Neuronal stem cell (in vitro differentiated cells): ENCODE data around the gene MAP2K7.

Experiments
- DNase-seq: peaks from one replicate; pipeline ENCODE4 v3.0.0-alpha.2; 2013; ENCODE audit warnings: low spot score
- H2AFZ ChIP-seq: one replicate; pipeline ENCODE4 v1.6.1; 2013; ENCODE audit warnings: mild to moderate bottlenecking, low read length, inconsistent platforms
- H2AK5ac ChIP-seq: 2 replicates; pipeline ENCODE4 v1.6.1; 2013; ENCODE audit warnings: low read depth, mild to moderate bottlenecking, inconsistent platforms, low read length, moderate library complexity, mixed read lengths
- H2BK120ac ChIP-seq: 2 replicates; pipeline ENCODE4 v1.6.1; 2013; ENCODE audit warnings: low read depth, mild to moderate bottlenecking, inconsistent platforms, low read length, moderate library complexity, mixed read lengths
- H2BK12ac ChIP-seq: one replicate; pipeline ENCODE4 v1.6.1; 2013; ENCODE audit warnings: low read length, inconsistent platforms
- H2BK15ac ChIP-seq: 2 replicates; pipeline ENCODE4 v1.6.1; 2013; ENCODE audit warnings: mild to moderate bottlenecking, low read length, inconsistent platforms, mixed read lengths
- H2BK5ac ChIP-seq: one replicate; pipeline ENCODE4 v1.6.1; 2013; ENCODE audit warnings: inconsistent platforms, mild to moderate bottlenecking, low read length, moderate library complexity
- H3K14ac ChIP-seq: one replicate; pipeline ENCODE4 v1.6.1; 2013; ENCODE audit warnings: low read length, inconsistent platforms
- H3K18ac ChIP-seq: 2 replicates; pipeline ENCODE4 v1.6.1; 2013; ENCODE audit warnings: low read length, inconsistent platforms
- H3K23ac ChIP-seq: 2 replicates; pipeline ENCODE4 v1.6.1; 2013; ENCODE audit warnings: low read depth, mild to moderate bottlenecking, mixed read lengths, low read length, inconsistent platforms; ENCODE audit not compliant: poor library complexity
- H3K27ac ChIP-seq: replicated peaks from 3 replicates; pipeline ENCODE4 v1.5.1; 2013; ENCODE audit warnings: low read length, inconsistent platforms
- H3K27me3 ChIP-seq, 3 experiments: 2 replicates each; pipeline ENCODE4 v1.6.1; 2013; ENCODE audit warnings: low read length in 3 of 3, mild to moderate bottlenecking in 2 of 3, inconsistent platforms in 1 of 3, low read depth in 1 of 3, mixed read lengths in 1 of 3, moderate library complexity in 1 of 3; ENCODE audit not compliant: control insufficient read depth in 3 of 3, insufficient read depth in 3 of 3
- H3K36me3 ChIP-seq, 2 donors: replicated peaks in 1 of 2; 2 replicates each; pipeline ENCODE4 v1.6.1; 2013; ENCODE audit warnings: low read length in 2 of 2; ENCODE audit not compliant: control insufficient read depth in 2 of 2, insufficient read depth in 2 of 2
- H3K4ac ChIP-seq: 2 replicates; pipeline ENCODE4 v1.6.1; 2013; ENCODE audit warnings: inconsistent platforms, mild to moderate bottlenecking, low read length, moderate library complexity
- H3K4me1 ChIP-seq, 2 donors: 1 replicate in 1 of 2; 2 replicates in 1 of 2; pipeline ENCODE4 v1.6.1; 2013; ENCODE audit warnings: low read length in 2 of 2, low read depth in 1 of 2; ENCODE audit not compliant: control insufficient read depth in 2 of 2, insufficient read depth in 1 of 2
- H3K4me2 ChIP-seq: one replicate; pipeline ENCODE4 v1.6.1; 2013; ENCODE audit warnings: mild to moderate bottlenecking, low read length, inconsistent platforms; ENCODE audit not compliant: insufficient read depth, poor library complexity, severe bottlenecking
- H3K4me3 ChIP-seq, 2 donors: 2 replicates each; pipeline ENCODE4 v1.5.1; 2013; ENCODE audit warnings: low read length in 2 of 2, mild to moderate bottlenecking in 2 of 2, inconsistent platforms in 1 of 2, moderate library complexity in 1 of 2
- H3K79me1 ChIP-seq: one replicate; pipeline ENCODE4 v1.6.1; 2013; ENCODE audit warnings: low read depth, mild to moderate bottlenecking, inconsistent platforms, low read length, moderate library complexity
- H3K9ac ChIP-seq: one replicate; pipeline ENCODE4 v1.6.1; 2013; ENCODE audit warnings: mild to moderate bottlenecking, low read depth, low read length, inconsistent platforms; ENCODE audit not compliant: poor library complexity
- H3K9me3 ChIP-seq, 2 donors: replicated peaks in 1 of 2; 2 replicates each; pipeline versions ENCODE3 to v1.6.1; 2013; ENCODE audit warnings: low read length in 2 of 2, mild to moderate bottlenecking in 2 of 2, inconsistent platforms in 1 of 2, low read depth in 1 of 2, mixed read lengths in 1 of 2, moderate library complexity in 1 of 2; ENCODE audit not compliant: control insufficient read depth in 2 of 2, insufficient read depth in 1 of 2
- H4K8ac ChIP-seq: one replicate; pipeline ENCODE4 v1.6.1; 2013; ENCODE audit warnings: low read depth, mild to moderate bottlenecking, inconsistent platforms, low read length, moderate library complexity
- H4K91ac ChIP-seq: one replicate; pipeline ENCODE4 v1.6.1; 2013; ENCODE audit warnings: low read length, low read depth, mild to moderate bottlenecking, inconsistent platforms; ENCODE audit not compliant: poor library complexity
- WGBS, 2 donors: extraction: QIAGEN DNeasy Blood & Tissue Kit; methylation state at CpG; one replicate each; pipeline ENCODE4 v1.1.7; 2013; ENCODE audit warnings: missing lambda C conversion rate in 2 of 2, mixed read lengths in 1 of 2; ENCODE audit not compliant: insufficient read length in 2 of 2, insufficient replicate concordance in 1 of 2; ENCODE audit errors: extremely low coverage in 2 of 2; 5-methylcytosine and 5-hydroxymethylcytosine counted together

MAP2K7 gene

DNA sequence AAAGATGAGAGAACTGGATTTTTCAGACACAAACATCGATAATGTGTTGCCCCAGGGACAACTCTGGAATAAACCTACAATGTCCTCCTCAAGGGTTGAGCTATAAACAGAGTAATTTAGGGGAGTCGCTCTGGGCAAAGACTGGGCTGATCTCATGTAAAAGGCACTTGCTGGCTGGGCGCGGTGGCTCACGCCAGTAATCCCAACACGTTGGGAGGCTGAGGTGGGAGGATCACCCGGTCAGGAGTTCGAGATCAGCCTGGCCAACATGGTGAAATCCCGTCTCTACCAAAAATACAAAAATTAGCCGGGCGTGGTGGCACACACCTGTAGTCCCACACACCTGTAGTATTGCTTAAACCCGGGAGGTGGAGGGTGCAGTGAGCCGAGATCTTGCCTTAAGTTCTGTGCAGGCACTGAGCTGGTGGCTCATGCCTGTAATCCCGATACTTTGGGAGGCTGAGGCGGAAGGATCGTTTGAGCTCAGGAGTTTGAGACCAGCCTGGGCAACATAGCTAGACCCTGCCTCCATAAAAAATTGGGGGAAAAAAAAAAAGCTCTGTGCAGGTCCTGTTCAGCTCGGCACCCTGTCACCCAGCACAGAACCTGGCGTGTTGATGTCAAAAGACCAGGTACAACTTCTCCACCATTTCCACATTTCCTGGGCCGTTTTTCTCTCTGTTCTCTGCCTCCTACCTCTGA is 38.4 kb downstream of the MAP2K7 start:
- Histone ChIP-seq H2BK5ac (no peak overlapping the region), H4K8ac (no peak overlapping the region), H3K9ac (no peak overlapping the region), H3K14ac (no peak overlapping the region), H3K23ac (no peak overlapping the region), H3K4ac (no peak overlapping the region), H3K79me1 (peaks cover 9% of the 10 kb centered on the region), H2AK5ac (no peak overlapping the region), H3K27me3 (no peaks in the 10 kb centered on the region), H3K4me1 (peaks cover 0 to 3% of the 10 kb centered on the region in 2 donors), H3K4me2 (no peak overlapping the region), H2BK12ac (no peak overlapping the region), H2AFZ (no peak overlapping the region), H4K91ac (no peak overlapping the region), H3K9me3 (no peaks in the 10 kb centered on the region), H3K4me3 (peak overlapping the region in 1 of 2 donors; percentile 92), H3K18ac (no peak overlapping the region), H3K36me3 (peaks cover 22 to 50% of the 10 kb centered on the region in 2 donors), H2BK15ac (no peak overlapping the region), H3K27ac (no peak overlapping the region), H2BK120ac (no peak overlapping the region)
- DNase-seq = no peak
- no CpG with 5 or more reads among the region's 19 CpGs for WGBS, 2 donors

DNA sequence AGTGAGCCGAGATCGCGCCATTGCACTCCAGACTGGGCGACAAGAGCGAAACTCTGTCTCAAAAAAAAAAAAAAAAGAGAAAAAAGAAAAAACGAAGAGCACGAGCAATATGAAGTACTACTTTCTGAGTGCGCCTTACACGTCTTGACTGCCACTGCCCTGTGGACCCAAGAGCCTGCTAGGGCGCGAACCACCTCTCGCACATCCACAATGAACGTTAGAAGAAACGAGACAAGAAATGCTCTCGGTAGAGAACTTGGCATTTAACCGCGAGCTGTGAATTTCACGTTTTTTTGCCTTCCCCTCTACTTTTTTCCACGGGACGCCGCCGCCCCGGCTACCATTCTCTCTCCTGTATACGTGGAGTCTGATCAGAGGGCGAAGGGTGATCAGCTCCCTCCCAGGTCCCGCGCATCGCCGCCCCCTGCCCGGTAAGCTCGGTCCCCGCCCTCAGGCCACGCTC is 39.3 kb downstream of the MAP2K7 start:
- H3K4ac ChIP-seq = peak overlapping the region; percentile 84
- H2AK5ac ChIP-seq = peak overlapping the region; percentile 97
- no peak for DNase-seq
- H3K4me3 ChIP-seq = peak overlapping the region; percentile 92 to 93
- peak overlapping the region; percentile 60 for H2BK5ac ChIP-seq
- H2BK15ac ChIP-seq = peak overlapping the region; percentile 83
- H3K23ac ChIP-seq = peak overlapping the region; percentile 73
- H3K18ac ChIP-seq = peak overlapping the region; percentile 95
- no peaks in the 10 kb centered on the region for H3K27me3 ChIP-seq
- peak overlapping the region; percentile 93 for H2AFZ ChIP-seq
- no peaks in the 10 kb centered on the region for H3K9me3 ChIP-seq
- peak overlapping the region; percentile 52 for H4K8ac ChIP-seq
- no peak overlapping the region for H4K91ac ChIP-seq
- H3K36me3 ChIP-seq = peaks cover 18 to 42% of the 10 kb centered on the region in 2 donors
- peaks cover 0 to 3% of the 10 kb centered on the region in 2 donors for H3K4me1 ChIP-seq
- H3K79me1 ChIP-seq = peaks cover 7% of the 10 kb centered on the region
- no peak overlapping the region for H2BK12ac ChIP-seq
- WGBS, 2 donors = no CpG with 5 or more reads among the region's 33 CpGs
- H3K27ac ChIP-seq = peak overlapping the region; percentile 80
- peak overlapping the region; percentile 87 for H3K9ac ChIP-seq
- H3K4me2 ChIP-seq = peak overlapping the region; percentile 93
- no peak overlapping the region for H2BK120ac ChIP-seq
- H3K14ac ChIP-seq = no peak overlapping the region

DNA sequence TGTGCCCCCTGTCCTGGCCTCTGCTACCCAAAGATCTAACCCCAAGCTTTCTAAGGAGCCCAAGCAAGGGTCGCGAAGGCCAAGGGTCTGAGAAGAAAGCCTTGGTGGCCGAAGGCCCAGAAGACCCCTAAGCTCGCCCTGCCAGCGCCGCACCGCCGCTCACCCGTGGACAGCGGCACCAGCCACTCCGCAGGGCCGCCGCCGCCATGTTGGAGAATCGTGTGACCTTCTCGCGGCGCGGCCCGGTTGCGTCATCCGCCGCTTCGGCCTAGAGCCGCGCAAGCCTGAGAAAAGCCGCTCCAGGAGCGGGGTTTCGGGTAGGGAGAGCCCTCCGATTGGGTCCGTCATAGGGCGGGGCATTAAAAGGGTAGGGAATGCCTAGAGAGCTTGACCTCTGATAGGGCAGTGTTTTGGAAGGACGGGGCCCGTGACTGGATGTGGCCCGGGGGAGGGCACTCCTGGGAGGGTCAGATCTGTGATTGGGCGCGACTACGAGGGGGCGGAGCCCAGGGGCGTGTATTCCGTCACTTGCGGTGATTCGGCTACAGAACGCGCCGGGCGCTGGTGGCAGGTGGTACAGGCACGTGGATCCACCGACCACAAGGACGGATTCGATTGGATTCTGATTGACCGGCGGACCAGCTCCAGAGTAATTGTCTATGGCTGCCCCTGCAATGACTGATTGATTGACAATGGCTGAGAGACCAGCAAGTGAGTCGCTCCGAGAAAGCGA is 39.9 kb downstream of the MAP2K7 start, which contains the start of gene TIMM44:
TSS of gene TIMM44 (minus strand) at position 223 of the 733 bp plus-strand sequence. CDS start at position 208, 15 bp downstream.
- Histone ChIP-seq H4K8ac (peak within 1 kb of the TSS; percentile 52), H2BK15ac (peak within 1 kb of the TSS; percentile 83), H3K4ac (peak within 1 kb of the TSS; percentile 84), H2BK12ac (no peak within 1 kb of the TSS), H3K36me3 (peaks cover 18 to 40% of the 10 kb centered on the region in 2 donors), H3K9me3 (no peaks in the 10 kb centered on the region), H2AK5ac (peak within 1 kb of the TSS; percentile 97), H3K23ac (peak within 1 kb of the TSS; percentile 73), H3K9ac (peak within 1 kb of the TSS; percentile 87), H3K14ac (no peak within 1 kb of the TSS), H4K91ac (no peak within 1 kb of the TSS), H3K18ac (peak within 1 kb of the TSS; percentile 95), H3K4me1 (peaks cover 0 to 3% of the 10 kb centered on the region in 2 donors), H2AFZ (peak within 1 kb of the TSS; percentile 93), H3K4me2 (peak within 1 kb of the TSS; percentile 93), H3K27me3 (no peaks in the 10 kb centered on the region), H3K79me1 (peaks cover 7% of the 10 kb centered on the region), H2BK120ac (peak within 1 kb of the TSS; percentile 29), H3K4me3 (peak within 1 kb of the TSS; percentile 92 to 93), H3K27ac (peak within 1 kb of the TSS; percentile 80), H2BK5ac (peak within 1 kb of the TSS; percentile 60)
- no CpG with 5 or more reads among the region's 56 CpGs for WGBS, 2 donors
- DNase-seq = peak; percentile 99
